Transverse colon (tissue), 3 donors: ENCODE data around the gene SLAMF8.

ENCODE experiments used
- EP300 ChIP-seq: sonication (generic); formaldehyde crosslinking; IDR thresholded peaks from one replicate; pipeline ENCODE4 v1.6.1; 2017; ENCODE audit warnings: antibody characterized with exemption, low read depth
- TF ChIP-seq, protein P1 (sequence below), 5 experiments: fragments of 200-600 bp in 3 of 5; fragments of 450-650 bp in 2 of 5; sonication (generic) in 3 of 5; IDR thresholded peaks; 1 replicate in 2 of 5; 2 replicates in 3 of 5; pipeline ENCODE4 v1.5.1; 2016 to 2017; ENCODE audit warnings: antibody characterized with exemption in 5 of 5, inconsistent platforms in 3 of 5, mild to moderate bottlenecking in 2 of 5, moderate library complexity in 1 of 5

DNA sequence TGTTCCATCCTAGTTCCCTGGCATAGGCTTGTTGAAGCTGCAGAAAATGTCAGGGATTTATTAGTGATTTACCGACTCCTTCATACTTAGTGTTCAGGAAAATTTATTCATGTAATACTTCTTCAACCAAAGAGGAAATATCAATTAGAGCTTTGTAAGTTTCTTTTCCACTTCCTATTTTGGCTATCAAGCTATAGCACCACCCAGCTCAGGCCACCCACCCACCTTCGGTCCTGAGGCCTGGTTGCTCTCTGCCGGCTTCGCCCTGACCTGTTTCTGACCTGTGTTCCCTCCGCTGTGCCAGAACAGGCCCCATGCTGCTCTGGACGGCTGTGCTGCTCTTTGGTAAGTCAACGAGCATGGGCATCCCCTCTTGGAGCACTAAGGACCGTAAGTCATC lies 24.6 kb upstream of the SLAMF8 start, which contains the start of gene FCRL6:
- no peak for TF ChIP-seq EP300
- TF ChIP-seq, protein P1, sequence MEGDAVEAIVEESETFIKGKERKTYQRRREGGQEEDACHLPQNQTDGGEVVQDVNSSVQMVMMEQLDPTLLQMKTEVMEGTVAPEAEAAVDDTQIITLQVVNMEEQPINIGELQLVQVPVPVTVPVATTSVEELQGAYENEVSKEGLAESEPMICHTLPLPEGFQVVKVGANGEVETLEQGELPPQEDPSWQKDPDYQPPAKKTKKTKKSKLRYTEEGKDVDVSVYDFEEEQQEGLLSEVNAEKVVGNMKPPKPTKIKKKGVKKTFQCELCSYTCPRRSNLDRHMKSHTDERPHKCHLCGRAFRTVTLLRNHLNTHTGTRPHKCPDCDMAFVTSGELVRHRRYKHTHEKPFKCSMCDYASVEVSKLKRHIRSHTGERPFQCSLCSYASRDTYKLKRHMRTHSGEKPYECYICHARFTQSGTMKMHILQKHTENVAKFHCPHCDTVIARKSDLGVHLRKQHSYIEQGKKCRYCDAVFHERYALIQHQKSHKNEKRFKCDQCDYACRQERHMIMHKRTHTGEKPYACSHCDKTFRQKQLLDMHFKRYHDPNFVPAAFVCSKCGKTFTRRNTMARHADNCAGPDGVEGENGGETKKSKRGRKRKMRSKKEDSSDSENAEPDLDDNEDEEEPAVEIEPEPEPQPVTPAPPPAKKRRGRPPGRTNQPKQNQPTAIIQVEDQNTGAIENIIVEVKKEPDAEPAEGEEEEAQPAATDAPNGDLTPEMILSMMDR (IDR thresholded peaks at IDR 0.05), result no peak
